HG03354 (cell line): ENCODE results near the gene MSANTD2.

Source experiments
- ATAC-seq: cut with Tn5 transposase; IDR thresholded peaks from one replicate; pipeline ENCODE4 v1.9.1; 2021; ENCODE audit warnings: mild to moderate bottlenecking; ENCODE audit not compliant: unreplicated experiment, poor library complexity, severe bottlenecking

MSANTD2 gene

DNA sequence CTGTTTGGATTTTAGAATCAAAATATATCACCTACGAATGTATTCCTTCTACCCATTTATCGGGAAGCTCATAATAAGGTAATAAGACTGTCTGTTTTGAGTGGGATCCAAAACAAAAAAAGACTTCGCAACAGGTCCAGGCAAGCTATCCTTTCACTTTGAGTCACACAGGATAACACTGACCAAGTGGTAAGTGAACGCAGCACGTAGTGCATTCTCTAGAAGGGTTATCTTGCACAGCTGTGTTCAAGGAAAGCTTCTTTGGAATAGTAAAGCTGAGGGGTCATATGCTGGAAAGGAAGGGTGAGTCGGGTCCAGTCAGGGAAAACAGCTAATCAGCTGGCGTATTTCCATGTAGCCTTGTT is 82.8 kb downstream of the MSANTD2 start:
- peak; percentile 63 for ATAC-seq

DNA sequence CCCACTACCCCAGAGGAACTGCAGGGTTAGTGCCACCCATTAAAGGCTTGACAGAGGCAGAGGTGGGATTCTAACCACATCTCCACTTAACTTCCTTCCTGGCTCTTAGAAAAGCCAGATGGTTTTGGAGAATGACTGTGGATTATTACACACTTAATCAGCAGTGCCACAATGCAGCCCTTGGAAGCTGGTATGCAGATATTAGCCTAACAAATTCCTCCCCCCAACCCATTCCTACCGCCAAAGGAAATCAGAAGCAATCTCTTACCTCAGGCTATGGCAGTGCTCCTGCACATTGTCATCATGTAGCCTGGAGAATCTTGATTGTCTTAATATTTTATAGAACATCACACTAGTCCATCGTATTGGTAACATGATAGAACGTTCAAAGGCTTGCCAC is 83.6 kb downstream of the MSANTD2 start:
- no peak for ATAC-seq
